ENCODE results near the gene PRSS21. TPM values are rescaled to one million over a fixed set of nuclear protein-coding genes. Genes with fewer than 3 reads are reported as not detected.
A peak's percentile ranks its signal among the peaks of the same experiment; 100 is the strongest.

PRSS21 gene
- total RNA-seq, 1 donor from 2014 or later: 0.29 TPM

DNA sequence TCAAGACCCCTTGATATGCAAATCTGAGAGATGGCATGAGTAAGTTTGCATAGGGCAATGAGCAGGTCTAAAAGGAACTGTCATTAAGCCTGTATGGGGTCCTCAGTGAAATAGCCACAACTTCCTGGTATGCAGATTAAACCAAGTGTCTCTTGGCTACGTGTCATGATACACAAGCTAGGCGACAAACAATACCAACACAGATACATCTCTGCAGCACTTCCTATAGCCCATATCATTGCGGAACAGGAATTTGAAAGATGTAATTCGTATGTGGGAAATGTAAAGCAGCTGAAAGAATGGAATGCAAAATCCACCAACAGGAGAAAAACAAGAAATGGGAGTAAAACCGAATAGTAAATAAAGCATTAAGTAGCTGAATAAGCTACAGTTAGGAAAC lies 28.1 kb downstream of the PRSS21 start:
- DNase-seq (ENCODE audit: low read depth): no peak
- Histone ChIP-seq H3K4me3 (ENCODE audit: low read depth, low read length) (no peak overlapping the region), H3K27me3 (ENCODE audit: control insufficient read depth, insufficient read depth, low read length) (no peaks in the 10 kb centered on the region), H3K36me3 (ENCODE audit: control insufficient read depth, insufficient read depth, low read length) (no peaks in the 10 kb centered on the region)
- TF ChIP-seq, protein P1, sequence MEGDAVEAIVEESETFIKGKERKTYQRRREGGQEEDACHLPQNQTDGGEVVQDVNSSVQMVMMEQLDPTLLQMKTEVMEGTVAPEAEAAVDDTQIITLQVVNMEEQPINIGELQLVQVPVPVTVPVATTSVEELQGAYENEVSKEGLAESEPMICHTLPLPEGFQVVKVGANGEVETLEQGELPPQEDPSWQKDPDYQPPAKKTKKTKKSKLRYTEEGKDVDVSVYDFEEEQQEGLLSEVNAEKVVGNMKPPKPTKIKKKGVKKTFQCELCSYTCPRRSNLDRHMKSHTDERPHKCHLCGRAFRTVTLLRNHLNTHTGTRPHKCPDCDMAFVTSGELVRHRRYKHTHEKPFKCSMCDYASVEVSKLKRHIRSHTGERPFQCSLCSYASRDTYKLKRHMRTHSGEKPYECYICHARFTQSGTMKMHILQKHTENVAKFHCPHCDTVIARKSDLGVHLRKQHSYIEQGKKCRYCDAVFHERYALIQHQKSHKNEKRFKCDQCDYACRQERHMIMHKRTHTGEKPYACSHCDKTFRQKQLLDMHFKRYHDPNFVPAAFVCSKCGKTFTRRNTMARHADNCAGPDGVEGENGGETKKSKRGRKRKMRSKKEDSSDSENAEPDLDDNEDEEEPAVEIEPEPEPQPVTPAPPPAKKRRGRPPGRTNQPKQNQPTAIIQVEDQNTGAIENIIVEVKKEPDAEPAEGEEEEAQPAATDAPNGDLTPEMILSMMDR (IDR thresholded peaks at IDR 0.05; ENCODE audit: insufficient read depth, low read length, poor library complexity, severe bottlenecking): no peak

DNA sequence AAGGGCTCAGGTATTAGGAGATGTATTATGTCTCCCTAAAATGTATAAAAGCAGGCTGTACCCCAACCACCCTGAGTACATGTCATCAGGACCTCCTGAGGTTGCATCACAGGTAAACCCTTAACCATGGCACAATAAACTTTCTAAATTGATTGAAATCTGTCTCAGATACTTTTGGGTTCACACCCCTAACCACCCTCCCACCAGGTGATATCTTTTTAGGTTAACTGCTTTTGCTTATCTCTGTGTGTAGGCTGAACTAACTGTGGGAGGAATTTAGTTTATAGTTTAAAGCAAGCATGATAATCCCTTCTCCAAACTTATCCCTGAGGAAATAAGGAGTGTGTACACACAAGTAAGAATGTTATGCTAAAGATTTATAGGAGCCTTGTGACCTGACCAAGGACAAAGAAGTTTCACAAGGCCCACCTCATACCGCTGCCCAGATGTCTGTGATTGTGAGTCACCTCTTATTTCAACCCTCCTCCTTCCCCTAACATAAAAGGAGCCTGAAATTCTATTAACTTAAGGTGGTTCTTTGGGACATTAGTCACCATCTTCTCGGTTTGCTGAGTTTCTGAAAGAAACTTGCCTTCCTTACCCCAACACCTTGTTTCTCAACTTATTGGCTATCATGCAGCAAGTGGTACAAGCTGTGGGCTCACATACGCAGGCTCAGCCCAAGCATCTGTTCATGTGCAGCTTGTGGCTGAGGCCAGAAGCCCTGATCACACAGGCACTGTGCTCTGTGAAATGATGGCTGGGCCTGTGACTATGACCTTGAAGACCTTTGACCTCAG lies 29.7 kb downstream of the PRSS21 start:
- TF ChIP-seq, protein P1 (IDR thresholded peaks at IDR 0.05; ENCODE audit: insufficient read depth, low read length, poor library complexity, severe bottlenecking): no peak
- DNase-seq (ENCODE audit: low read depth): peak; percentile 97
- no peaks in the 10 kb centered on the region for H3K27me3 ChIP-seq (ENCODE audit: control insufficient read depth, insufficient read depth, low read length)
- H3K36me3 ChIP-seq (ENCODE audit: control insufficient read depth, insufficient read depth, low read length): no peaks in the 10 kb centered on the region
- H3K4me3 ChIP-seq (ENCODE audit: low read depth, low read length): no peak overlapping the region

DNA sequence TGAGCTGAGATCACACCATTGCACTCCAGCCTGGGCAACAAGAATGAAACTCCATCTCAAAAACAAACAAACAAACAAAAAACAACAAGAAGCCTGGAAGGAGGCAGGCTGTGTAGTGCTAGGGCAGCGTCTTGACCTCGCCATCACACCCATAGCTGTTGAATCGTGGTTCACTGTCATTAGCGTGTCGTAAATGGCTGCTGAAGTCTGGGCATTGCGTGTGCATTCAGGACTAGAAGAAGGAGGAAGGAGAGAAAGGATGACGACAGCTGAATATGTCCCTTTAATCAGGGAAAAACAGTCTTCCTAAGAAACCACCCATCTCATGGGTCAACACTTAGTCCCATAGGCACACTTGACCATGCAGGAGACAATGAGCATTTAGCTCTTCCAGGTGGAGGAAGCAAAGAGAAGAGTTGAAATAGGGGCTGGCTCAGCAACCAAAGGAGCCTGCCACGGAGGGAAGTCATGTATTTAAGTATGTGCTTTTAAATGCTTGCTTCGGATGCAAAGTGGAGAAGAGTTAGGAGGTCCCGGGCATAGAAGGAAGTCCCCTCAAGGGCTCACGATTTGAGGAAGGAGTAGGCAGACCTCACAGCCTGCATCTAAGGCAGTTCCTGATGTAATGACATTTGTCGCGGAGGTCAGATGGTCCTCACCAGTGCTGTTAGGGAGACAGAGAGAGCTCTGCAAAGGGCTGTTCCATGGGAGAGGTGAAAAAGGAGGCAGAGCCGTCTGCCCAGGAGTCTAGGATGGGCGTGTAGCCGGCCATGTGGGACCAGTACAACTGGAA lies 32.1 kb downstream of the PRSS21 start:
- H3K4me3 ChIP-seq (ENCODE audit: low read depth, low read length): no peak overlapping the region
- TF ChIP-seq, protein P1 (IDR thresholded peaks at IDR 0.05; ENCODE audit: insufficient read depth, low read length, poor library complexity, severe bottlenecking): no peak
- H3K36me3 ChIP-seq (ENCODE audit: control insufficient read depth, insufficient read depth, low read length): no peaks in the 10 kb centered on the region
- no peak for DNase-seq (ENCODE audit: low read depth)
- H3K27me3 ChIP-seq (ENCODE audit: control insufficient read depth, insufficient read depth, low read length): no peaks in the 10 kb centered on the region

DNA sequence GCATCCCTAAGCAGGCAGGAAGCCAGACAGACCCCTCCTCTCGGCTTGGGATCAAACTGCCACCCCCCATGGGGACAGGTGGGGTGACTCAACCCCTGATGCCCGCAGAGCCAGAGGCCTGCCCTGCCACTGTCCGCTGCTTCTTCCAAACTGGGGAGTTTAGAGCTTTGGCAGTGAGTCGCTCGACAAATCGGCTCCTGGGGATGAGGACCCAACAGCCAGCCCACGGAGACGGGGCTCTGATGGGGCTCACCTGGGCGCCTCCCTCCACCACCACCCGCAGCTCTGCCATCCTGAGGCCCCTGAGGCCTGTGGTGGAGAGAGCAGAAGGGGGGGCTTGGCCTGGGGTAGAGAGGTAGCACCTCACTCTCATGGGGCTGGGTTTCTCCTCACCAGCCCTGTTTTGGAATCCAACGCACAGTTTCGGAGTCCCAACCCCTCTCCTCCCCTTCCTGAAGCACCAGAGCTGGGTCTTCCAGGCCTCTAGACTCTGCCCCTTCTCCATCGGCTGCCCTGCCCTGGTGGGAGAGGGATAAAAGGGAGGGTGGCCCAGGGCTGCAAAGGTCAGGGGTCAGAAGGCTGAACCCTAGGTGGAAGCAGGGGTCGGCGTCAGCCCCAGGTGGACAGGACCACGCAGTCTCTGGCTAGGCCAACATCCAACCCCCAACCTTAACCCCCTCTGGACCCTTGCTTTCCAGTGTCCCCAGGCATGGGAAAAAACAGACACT lies 35.1 kb downstream of the PRSS21 start:
- no peak for DNase-seq (ENCODE audit: low read depth)
- no peak overlapping the region for H3K4me3 ChIP-seq (ENCODE audit: low read depth, low read length)
- TF ChIP-seq, protein P1 (IDR thresholded peaks at IDR 0.05; ENCODE audit: insufficient read depth, low read length, poor library complexity, severe bottlenecking): no peak
- no peaks in the 10 kb centered on the region for H3K36me3 ChIP-seq (ENCODE audit: control insufficient read depth, insufficient read depth, low read length)
- H3K27me3 ChIP-seq (ENCODE audit: control insufficient read depth, insufficient read depth, low read length): no peaks in the 10 kb centered on the region

DNA sequence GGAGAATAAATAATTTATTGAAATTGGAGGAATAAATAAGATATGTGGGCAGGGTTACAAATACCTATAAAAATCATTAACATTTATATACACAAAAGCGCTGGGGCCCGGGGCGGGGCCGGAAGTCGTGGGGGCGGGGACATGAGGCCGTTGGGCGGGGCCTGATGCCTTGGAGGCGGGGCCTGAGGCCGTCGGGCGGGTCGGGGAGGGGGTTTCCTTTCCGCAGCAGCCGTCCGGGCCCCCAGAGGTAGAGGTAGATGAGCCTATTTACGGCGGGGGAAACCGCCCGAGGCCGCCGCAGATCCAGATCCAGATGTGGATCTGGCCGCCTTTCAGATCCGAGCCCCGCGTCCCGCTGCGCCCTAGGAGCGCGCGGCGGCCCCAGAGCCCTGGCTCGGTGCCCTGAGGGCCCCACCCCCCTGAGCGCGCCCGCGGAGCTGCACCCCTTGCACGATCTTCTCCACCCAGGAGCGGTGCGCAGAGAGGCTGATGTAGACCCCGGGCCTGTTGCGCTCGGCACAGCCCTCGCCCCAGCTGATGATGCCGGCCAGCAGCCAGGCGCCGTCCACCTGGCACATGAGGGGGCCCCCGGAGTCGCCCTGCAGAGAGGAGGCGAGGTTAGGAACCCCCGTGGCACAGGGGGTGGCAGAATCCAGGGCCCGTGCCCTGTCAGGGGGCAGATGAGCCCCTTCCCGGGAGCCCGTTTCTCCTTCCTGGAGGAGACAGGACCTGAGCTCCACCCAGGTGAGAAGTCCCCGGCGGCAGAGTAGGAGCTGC lies 35.9 kb downstream of the PRSS21 start:
- TF ChIP-seq, protein P1 (IDR thresholded peaks at IDR 0.05; ENCODE audit: insufficient read depth, low read length, poor library complexity, severe bottlenecking): no peak
- H3K4me3 ChIP-seq (ENCODE audit: low read depth, low read length): no peak overlapping the region
- no peaks in the 10 kb centered on the region for H3K27me3 ChIP-seq (ENCODE audit: control insufficient read depth, insufficient read depth, low read length)
- no peak for DNase-seq (ENCODE audit: low read depth)
- no peaks in the 10 kb centered on the region for H3K36me3 ChIP-seq (ENCODE audit: control insufficient read depth, insufficient read depth, low read length)
